Fibroblast of lung (primary cell): ENCODE measurements around the gene CCDC50. TPM values are rescaled to one million over a fixed set of nuclear protein-coding genes. Genes with fewer than 3 reads are reported as not detected.

Experiments used
- DNase-seq, 2 donors: peaks; one replicate each; pipeline versions ENCODE4 v3.0.0 to v3.0.0-alpha.2; 2010; ENCODE audit warnings: low read depth in 2 of 2
- H2AFZ ChIP-seq: 2 replicates; pipeline ENCODE4 v1.5.1; 2012; ENCODE audit warnings: low read length, control low read depth, inconsistent platforms
- H3K27ac ChIP-seq: 2 replicates; pipeline ENCODE4 v1.5.1; 2011; ENCODE audit warnings: low read length, control low read depth; ENCODE audit not compliant: insufficient read depth
- H3K27me3 ChIP-seq: 2 replicates; pipeline ENCODE4 v1.5.1; 2011; ENCODE audit warnings: mild to moderate bottlenecking, low read length; ENCODE audit not compliant: control insufficient read depth, insufficient read depth
- H3K36me3 ChIP-seq: 2 replicates; pipeline ENCODE4 v1.5.1; 2011; ENCODE audit warnings: low read length; ENCODE audit not compliant: control insufficient read depth, insufficient read depth
- H3K4me1 ChIP-seq: 2 replicates; pipeline ENCODE4 v1.5.1; 2011; ENCODE audit warnings: low read length; ENCODE audit not compliant: control insufficient read depth, insufficient read depth; ENCODE audit errors: extremely low read depth
- H3K4me2 ChIP-seq: 2 replicates; pipeline ENCODE4 v1.5.1; 2011; ENCODE audit warnings: low read length, control low read depth; ENCODE audit not compliant: insufficient read depth; ENCODE audit errors: extremely low read depth
- H3K4me3 ChIP-seq, 4 experiments: fragments of 200-600 bp in 1 of 4; sonication (generic) in 1 of 4; replicated peaks in 1 of 4; 2 replicates each; pipeline ENCODE4 v1.5.1; 2011 to 2016; ENCODE audit warnings: low read length in 4 of 4, low read depth in 3 of 4, mild to moderate bottlenecking in 3 of 4, control low read depth in 2 of 4, inconsistent platforms in 1 of 4, mixed read lengths in 1 of 4; ENCODE audit not compliant: insufficient read depth in 1 of 4; ENCODE audit errors: control extremely low read depth in 1 of 4
- H3K79me2 ChIP-seq: 2 replicates; pipeline ENCODE4 v1.5.1; 2012; ENCODE audit warnings: mild to moderate bottlenecking, low read length, inconsistent platforms; ENCODE audit not compliant: control insufficient read depth, insufficient read depth
- H3K9ac ChIP-seq: 2 replicates; pipeline ENCODE4 v1.5.1; 2011; ENCODE audit warnings: mild to moderate bottlenecking, low read length, control low read depth; ENCODE audit not compliant: insufficient read depth
- H3K9me3 ChIP-seq: 2 replicates; pipeline ENCODE4 v1.5.1; 2012; ENCODE audit warnings: low read depth, low read length; ENCODE audit not compliant: control insufficient read depth, insufficient read depth
- H4K20me1 ChIP-seq: 2 replicates; pipeline ENCODE4 v1.5.1; 2011; ENCODE audit warnings: low read length; ENCODE audit not compliant: control insufficient read depth, insufficient read depth; ENCODE audit errors: extremely low read depth
- EZH2 ChIP-seq: IDR thresholded peaks from 2 replicates; pipeline ENCODE4 v1.5.1; 2012; ENCODE audit warnings: low read length, control low read depth, mild to moderate bottlenecking; ENCODE audit errors: missing control alignments
- polyA plus RNA-seq, 2 donors: library from polyadenylated mRNA; depleted of rRNA in 1 of 2; stranded (reverse) in 1 of 2; unstranded in 1 of 2; fragments of >200 nt; gene quantifications; 2 replicates each; pipeline ENCODE4 v1.2.1, GENCODE V29; 2011 to 2012; ENCODE audit warnings: missing spikeins in 1 of 2
- total RNA-seq: library from RNA; depleted of rRNA; stranded (reverse); fragments of >200 nt; gene quantifications from 2 replicates; pipeline ENCODE4 v1.2.1, GENCODE V29; 2014
- TF ChIP-seq, protein P1 (sequence below), 2 donors: IDR thresholded peaks in 1 of 2; conservative IDR thresholded peaks in 1 of 2; 1 replicate in 1 of 2; 2 replicates in 1 of 2; pipeline ENCODE4 v1.5.1; 2011 to 2012; ENCODE audit warnings: low read length in 2 of 2, control low read depth in 1 of 2, inconsistent platforms in 1 of 2, low read depth in 1 of 2, mild to moderate bottlenecking in 1 of 2

The CCDC50 gene
- total and polyA plus RNA-seq, 2 donors (not counting 1 experiment from before 2014, with no cell fraction given) = 109 to 114 TPM

DNA sequence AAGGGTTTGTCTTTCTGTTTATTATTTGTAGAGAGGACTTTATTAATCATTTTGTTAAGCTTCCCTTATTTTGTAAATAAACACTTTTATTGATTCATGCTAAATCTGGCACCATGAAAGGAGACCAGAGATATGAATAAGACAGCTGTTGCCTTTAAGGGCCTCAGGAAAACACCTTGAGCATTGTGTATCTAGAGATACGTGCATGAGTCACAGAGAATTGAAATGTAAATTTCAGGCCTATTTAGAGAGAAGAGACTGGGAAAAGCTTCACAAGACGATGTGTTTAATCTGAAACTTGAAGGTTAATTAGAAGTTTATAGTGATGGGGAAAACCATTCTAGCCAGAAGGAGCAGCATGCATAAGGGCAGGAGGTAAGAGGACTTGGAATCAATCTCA lies 29.7 kb downstream of the CCDC50 start:
- H3K4me2 ChIP-seq = no peak overlapping the region
- H3K36me3 ChIP-seq = peaks cover 4% of the 10 kb centered on the region
- no peaks in the 10 kb centered on the region for H3K27me3 ChIP-seq
- no peaks in the 10 kb centered on the region for H3K9me3 ChIP-seq
- peaks cover 6% of the 10 kb centered on the region for H3K4me1 ChIP-seq
- no peak overlapping the region for H3K4me3 ChIP-seq
- no peak for DNase-seq
- H3K79me2 ChIP-seq = peaks cover 43% of the 10 kb centered on the region
- no peak overlapping the region for H2AFZ ChIP-seq
- H3K9ac ChIP-seq = no peak overlapping the region
- no peak overlapping the region for H3K27ac ChIP-seq
- no peaks in the 10 kb centered on the region for H4K20me1 ChIP-seq
- TF ChIP-seq, protein P1, sequence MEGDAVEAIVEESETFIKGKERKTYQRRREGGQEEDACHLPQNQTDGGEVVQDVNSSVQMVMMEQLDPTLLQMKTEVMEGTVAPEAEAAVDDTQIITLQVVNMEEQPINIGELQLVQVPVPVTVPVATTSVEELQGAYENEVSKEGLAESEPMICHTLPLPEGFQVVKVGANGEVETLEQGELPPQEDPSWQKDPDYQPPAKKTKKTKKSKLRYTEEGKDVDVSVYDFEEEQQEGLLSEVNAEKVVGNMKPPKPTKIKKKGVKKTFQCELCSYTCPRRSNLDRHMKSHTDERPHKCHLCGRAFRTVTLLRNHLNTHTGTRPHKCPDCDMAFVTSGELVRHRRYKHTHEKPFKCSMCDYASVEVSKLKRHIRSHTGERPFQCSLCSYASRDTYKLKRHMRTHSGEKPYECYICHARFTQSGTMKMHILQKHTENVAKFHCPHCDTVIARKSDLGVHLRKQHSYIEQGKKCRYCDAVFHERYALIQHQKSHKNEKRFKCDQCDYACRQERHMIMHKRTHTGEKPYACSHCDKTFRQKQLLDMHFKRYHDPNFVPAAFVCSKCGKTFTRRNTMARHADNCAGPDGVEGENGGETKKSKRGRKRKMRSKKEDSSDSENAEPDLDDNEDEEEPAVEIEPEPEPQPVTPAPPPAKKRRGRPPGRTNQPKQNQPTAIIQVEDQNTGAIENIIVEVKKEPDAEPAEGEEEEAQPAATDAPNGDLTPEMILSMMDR (conservative IDR thresholded peaks at IDR 0.05 in 1 of 2, IDR thresholded peaks at IDR 0.05 in 1 of 2; ENCODE audit: low read depth in 1 of 2, low read length in 2 of 2) = no peak
- TF ChIP-seq EZH2 = no peak

GRCh38 chr3:191360620-191361019 lies 31.4 kb downstream of the CCDC50 start:
- Histone ChIP-seq H3K9ac (no peak overlapping the region), H3K4me2 (no peak overlapping the region), H2AFZ (no peak overlapping the region), H3K9me3 (no peaks in the 10 kb centered on the region), H4K20me1 (no peaks in the 10 kb centered on the region), H3K36me3 (peaks cover 4% of the 10 kb centered on the region), H3K27me3 (no peaks in the 10 kb centered on the region), H3K4me3 (no peak overlapping the region), H3K4me1 (peaks cover 6% of the 10 kb centered on the region), H3K27ac (no peak overlapping the region), H3K79me2 (peaks cover 28% of the 10 kb centered on the region)
- no peak for DNase-seq
- TF ChIP-seq EZH2 = no peak
- TF ChIP-seq, protein P1 (conservative IDR thresholded peaks at IDR 0.05 in 1 of 2, IDR thresholded peaks at IDR 0.05 in 1 of 2; ENCODE audit: low read depth in 1 of 2, low read length in 2 of 2) = no peak

GRCh38 chr3:191361456-191361855 lies 32.3 kb downstream of the CCDC50 start:
- peaks cover 4% of the 10 kb centered on the region for H3K36me3 ChIP-seq
- H2AFZ ChIP-seq = no peak overlapping the region
- H3K4me2 ChIP-seq = no peak overlapping the region
- H3K9me3 ChIP-seq = no peaks in the 10 kb centered on the region
- peaks cover 20% of the 10 kb centered on the region for H3K79me2 ChIP-seq
- TF ChIP-seq EZH2 = no peak
- TF ChIP-seq, protein P1 (conservative IDR thresholded peaks at IDR 0.05 in 1 of 2, IDR thresholded peaks at IDR 0.05 in 1 of 2; ENCODE audit: low read depth in 1 of 2, low read length in 2 of 2) = no peak
- no peak for DNase-seq
- no peaks in the 10 kb centered on the region for H3K27me3 ChIP-seq
- no peak overlapping the region for H3K27ac ChIP-seq
- H3K4me1 ChIP-seq = peaks cover 4% of the 10 kb centered on the region
- H4K20me1 ChIP-seq = no peaks in the 10 kb centered on the region
- H3K4me3 ChIP-seq = no peak overlapping the region
- no peak overlapping the region for H3K9ac ChIP-seq
